Activated naive CD4-positive, alpha-beta T cell treated with anti-CD3 and anti-CD28 coated beads, Interleukin-2, amount 50 U/mL, for 72 hours (primary cell): ENCODE results near the gene FOXRED1. TPM values are rescaled to one million over a fixed set of nuclear protein-coding genes. Genes with fewer than 3 reads are reported as not detected.

Source experiments
- ATAC-seq, 2 donors: fragments of 150-1000 bp; cut with Tn5 transposase; 2 replicates each; pipeline ENCODE4 v1.10.0; 2021; ENCODE audit warnings: mild to moderate bottlenecking in 2 of 2, moderate library complexity in 2 of 2
- DNase-seq, 2 donors: peaks; one replicate each; pipeline ENCODE4 v3.0.0; 2021 to 2022; ENCODE audit warnings: low spot score in 2 of 2
- H3K27ac Mint-ChIP-seq, 2 donors: one replicate each; pipeline ENCODE4 v1.8.0; 2022; ENCODE audit warnings: mild to moderate bottlenecking in 2 of 2, mixed read lengths in 2 of 2
- H3K36me3 Mint-ChIP-seq, 2 donors: one replicate each; pipeline ENCODE4 v1.8.0; 2022; ENCODE audit warnings: mixed read lengths in 2 of 2
- H3K9me3 Mint-ChIP-seq, 2 donors: one replicate each; pipeline ENCODE4 v1.8.0; 2022; ENCODE audit warnings: mixed read lengths in 2 of 2
- total RNA-seq, 2 donors: library from RNA; stranded (reverse); gene quantifications; one replicate each; pipeline ENCODE4 v1.2.3, GENCODE V29; 2022

Gene FOXRED1
- total RNA-seq, 2 donors from 2014 or later = 57.7 to 61.1 TPM

GRCh38 chr11:126318574-126319373 is 49.8 kb downstream of the FOXRED1 start:
- DNase-seq = no peak
- Mint-ChIP-seq H3K27ac (peak overlapping the region; percentile 9 to 77), H3K9me3 (peaks cover 0 to 3% of the 10 kb centered on the region in 2 donors), H3K36me3 (peaks cover 18 to 29% of the 10 kb centered on the region in 2 donors)
- ATAC-seq = peak; percentile 81 to 84

- DNase-seq (no peak), ATAC-seq (no peak)
- no peaks in the 10 kb centered on the region for H3K9me3 Mint-ChIP-seq
- peaks cover 13 to 23% of the 10 kb centered on the region in 2 donors for H3K36me3 Mint-ChIP-seq
- H3K27ac Mint-ChIP-seq = peak overlapping the region in 1 of 2 donors; percentile 77
Measured at GRCh38 chr11:126319374-126319740, 50.4 kb downstream of the FOXRED1 start.

GRCh38 chr11:126322996-126323395 is 54.0 kb downstream of the FOXRED1 start:
- no peaks in the 10 kb centered on the region for H3K36me3 Mint-ChIP-seq
- DNase-seq (no peak), ATAC-seq (no peak)
- no peaks in the 10 kb centered on the region for H3K9me3 Mint-ChIP-seq
- H3K27ac Mint-ChIP-seq = no peak overlapping the region

- H3K27ac Mint-ChIP-seq = peak overlapping the region in 1 of 2 donors; percentile 44
- DNase-seq = no peak
- ATAC-seq = no peak
- H3K36me3 Mint-ChIP-seq = no peaks in the 10 kb centered on the region
- H3K9me3 Mint-ChIP-seq = no peaks in the 10 kb centered on the region
Measured at GRCh38 chr11:126327281-126328000, 58.5 kb downstream of the FOXRED1 start.

Other genes starting within 250 kb of the FOXRED1 start
- 1 to 10 TPM; 2.8 to 6.9 TPM for gene CDON, start 206.3 kb upstream of the FOXRED1 start, total RNA-seq
- 10 to 100 TPM; 45.6 to 48.4 TPM for gene RPUSD4, start 57.5 kb upstream of the FOXRED1 start, total RNA-seq
- 10 to 100 TPM in 1 of 2 donors, 1 to 10 TPM in 1; 6.1 to 15.6 TPM for gene FAM118B, start 57.4 kb upstream of the FOXRED1 start, total RNA-seq
- gene SRPRA, start 259 bp upstream of the FOXRED1 start, total RNA-seq = 100 to 1,000 TPM; 106 to 159 TPM
- gene TIRAP, start 13.9 kb downstream of the FOXRED1 start, total RNA-seq = 1 to 10 TPM; 2.8 to 7.4 TPM
- 10 to 100 TPM; 28.1 to 40.2 TPM for gene DCPS, start 34.9 kb downstream of the FOXRED1 start, total RNA-seq
- gene ST3GAL4, start 86.5 kb downstream of the FOXRED1 start, total RNA-seq = 10 to 100 TPM in 1 of 2 donors, 1 to 10 TPM in 1; 7.2 to 10.5 TPM